Testis (tissue), 3 donors: ENCODE data around the gene METTL26. TPM values are rescaled to one million over a fixed set of nuclear protein-coding genes. Genes with fewer than 3 reads are reported as not detected.

ENCODE experiments used
- DNase-seq: peaks from one replicate; pipeline ENCODE4 v3.0.0-alpha.2; 2019
- H3K27ac ChIP-seq, 2 donors: fragments of 200-600 bp; sonication (generic); one replicate each; pipeline ENCODE4 v1.5.1; 2019
- H3K27me3 ChIP-seq: fragments of 200-600 bp; sonication (generic); one replicate; pipeline ENCODE4 v1.5.1; 2019
- H3K36me3 ChIP-seq: fragments of 200-600 bp; sonication (generic); one replicate; pipeline ENCODE4 v1.5.1; 2017; ENCODE audit warnings: low read depth; ENCODE audit errors: missing control alignments
- H3K4me1 ChIP-seq: fragments of 200-600 bp; sonication (generic); one replicate; pipeline ENCODE4 v1.5.1; 2019
- H3K4me3 ChIP-seq, 2 donors: fragments of 200-600 bp; sonication (generic); one replicate each; pipeline ENCODE4 v1.5.1; 2017 to 2019
- H3K9me3 ChIP-seq: fragments of 200-600 bp; sonication (generic); one replicate; pipeline ENCODE4 v1.5.1; 2017
- CTCF ChIP-seq, 3 experiments: fragments of 450-650 bp in 2 of 3; fragments of 200-600 bp in 1 of 3; sonication (generic) in 1 of 3; IDR thresholded peaks; one replicate each; pipeline ENCODE4 v1.5.1; 2016 to 2019; ENCODE audit warnings: antibody characterized with exemption in 3 of 3, mild to moderate bottlenecking in 2 of 3, moderate library complexity in 1 of 3
- POLR2A ChIP-seq: fragments of 450-650 bp; IDR thresholded peaks from one replicate; pipeline ENCODE4 v1.6.1; 2017; ENCODE audit warnings: antibody characterized with exemption, mild to moderate bottlenecking, moderate library complexity
- WGBS, 2 donors: methylation state at CpG; one replicate each; pipeline ENCODE4 v1.1.5; 2018; 5-methylcytosine and 5-hydroxymethylcytosine counted together
- intact Hi-C: fragments of 100-400 bp; cut with DNase I; formaldehyde crosslinking; loops from one replicate; pipeline ENCODE4 v1.15.1; 2023; ENCODE audit warnings: low total_unique reads
- polyA plus RNA-seq: library from polyadenylated mRNA; stranded (reverse); fragments of 350-450 nt; fragmentation: Illumina TruSeq; extraction: RNeasy Lipid Tissue Mini Kit (QIAGEN cat#74804); gene quantifications from one replicate; pipeline ENCODE4 v1.2.3, GENCODE V29; 2014; ENCODE audit warnings: low read depth, low replicate concordance; ENCODE audit not compliant: insufficient read depth
- total RNA-seq, 2 donors: library from RNA; depleted of rRNA; stranded (reverse); fragments of >200 nt; gene quantifications; one replicate each; pipeline ENCODE4 v1.2.3, GENCODE V29; 2016

METTL26 gene
- total and polyA plus RNA-seq, 3 donors from 2014 or later: 72.1 to 185 (median 161) TPM

- Histone ChIP-seq H3K36me3 (no peaks in the 10 kb centered on the region), H3K4me3 (peak within 1 kb of the TSS; percentile 71 to 73), H3K27ac (peak within 1 kb of the TSS; percentile 53 to 89), H3K9me3 (no peaks in the 10 kb centered on the region), H3K27me3 (no peaks in the 10 kb centered on the region), H3K4me1 (peaks cover 19% of the 10 kb centered on the region)
- intact Hi-C loops: no loop called here
- peak; percentile 95 for DNase-seq
- TF ChIP-seq CTCF (IDR thresholded peaks at IDR 0.05): no peak
- no peak for TF ChIP-seq POLR2A
- 2% methylated on average over 86 of the region's 91 CpGs; no CpG with 5 or more reads in 1 of the 2 donors for WGBS, 2 donors
These were observed 12.9 kb upstream of the METTL26 start, which contains the start of gene WDR90 for GRCh38 chr16:648781-649589. TSS of gene WDR90 (plus strand) at chr16:649365. CDS start at chr16:649417, 52 bp downstream.

GRCh38 chr16:648071-648780 lies 12.1 kb upstream of the METTL26 start:
- peak; percentile 46 for DNase-seq
- intact Hi-C loops: no loop called here
- 41 to 52% methylated on average over 5 to 23 of the region's 24 CpGs for WGBS, 2 donors
- peak overlapping the region; percentile 53 to 89 for H3K27ac ChIP-seq
- no peaks in the 10 kb centered on the region for H3K27me3 ChIP-seq
- H3K9me3 ChIP-seq: no peaks in the 10 kb centered on the region
- peak overlapping the region; percentile 71 to 73 for H3K4me3 ChIP-seq
- peak in 1 of 3 experiments; percentile 25 for TF ChIP-seq CTCF (IDR thresholded peaks at IDR 0.05)
- TF ChIP-seq POLR2A: no peak
- no peaks in the 10 kb centered on the region for H3K36me3 ChIP-seq
- H3K4me1 ChIP-seq: peaks cover 19% of the 10 kb centered on the region

GRCh38 chr16:647173-647902 lies 11.2 kb upstream of the METTL26 start:
- no peak for TF ChIP-seq CTCF (IDR thresholded peaks at IDR 0.05)
- no peak for TF ChIP-seq POLR2A
- no peak overlapping the region for H3K4me3 ChIP-seq
- no peak for DNase-seq
- intact Hi-C loops: no loop called here
- no peaks in the 10 kb centered on the region for H3K36me3 ChIP-seq
- no peaks in the 10 kb centered on the region for H3K9me3 ChIP-seq
- no peak overlapping the region for H3K27ac ChIP-seq
- WGBS, 2 donors: 77 to 86% methylated on average over 17 to 22 of the region's 25 CpGs
- H3K4me1 ChIP-seq: peaks cover 28% of the 10 kb centered on the region
- no peaks in the 10 kb centered on the region for H3K27me3 ChIP-seq

- Histone ChIP-seq H3K9me3 (no peaks in the 10 kb centered on the region), H3K27me3 (no peaks in the 10 kb centered on the region), H3K4me1 (peaks cover 28% of the 10 kb centered on the region), H3K27ac (no peak overlapping the region), H3K4me3 (no peak overlapping the region), H3K36me3 (no peaks in the 10 kb centered on the region)
- TF ChIP-seq CTCF (IDR thresholded peaks at IDR 0.05) (no peak), POLR2A (no peak)
- 82 to 88% methylated on average over 19 to 21 of the region's 22 CpGs for WGBS, 2 donors
- no peak for DNase-seq
- intact Hi-C loops: no loop called here
These were observed 10.6 kb upstream of the METTL26 start for GRCh38 chr16:646679-647172.
